NB4 (cell line): Measurements from ENCODE around the gene NOD1.
A peak's percentile ranks its signal among the peaks of the same experiment; 100 is the strongest.

Experiments used
- DNase-seq: peaks from one replicate; pipeline ENCODE4 v3.0.0; 2010; ENCODE audit warnings: low read depth
- H3K4me3 ChIP-seq: one replicate; pipeline ENCODE4 v1.5.1; 2011; ENCODE audit warnings: mild to moderate bottlenecking, low read depth, low read length, moderate library complexity
- MYC ChIP-seq: IDR thresholded peaks from 2 replicates; pipeline ENCODE4 v1.6.1; 2011; ENCODE audit warnings: low read depth, low read length
- POLR2A ChIP-seq: IDR thresholded peaks from 2 replicates; pipeline ENCODE4 v1.6.1; 2011; ENCODE audit warnings: mild to moderate bottlenecking; ENCODE audit not compliant: insufficient read length; ENCODE audit errors: extremely low read depth
- TF ChIP-seq, protein P1 (sequence below): IDR thresholded peaks from 2 replicates; pipeline ENCODE4 v1.6.1; 2011; ENCODE audit warnings: low read depth, low read length
- TF ChIP-seq, protein P2 (sequence below): IDR thresholded peaks from one replicate; pipeline ENCODE4 v1.5.1; 2012; ENCODE audit warnings: low read depth, low read length

The NOD1 gene

DNA sequence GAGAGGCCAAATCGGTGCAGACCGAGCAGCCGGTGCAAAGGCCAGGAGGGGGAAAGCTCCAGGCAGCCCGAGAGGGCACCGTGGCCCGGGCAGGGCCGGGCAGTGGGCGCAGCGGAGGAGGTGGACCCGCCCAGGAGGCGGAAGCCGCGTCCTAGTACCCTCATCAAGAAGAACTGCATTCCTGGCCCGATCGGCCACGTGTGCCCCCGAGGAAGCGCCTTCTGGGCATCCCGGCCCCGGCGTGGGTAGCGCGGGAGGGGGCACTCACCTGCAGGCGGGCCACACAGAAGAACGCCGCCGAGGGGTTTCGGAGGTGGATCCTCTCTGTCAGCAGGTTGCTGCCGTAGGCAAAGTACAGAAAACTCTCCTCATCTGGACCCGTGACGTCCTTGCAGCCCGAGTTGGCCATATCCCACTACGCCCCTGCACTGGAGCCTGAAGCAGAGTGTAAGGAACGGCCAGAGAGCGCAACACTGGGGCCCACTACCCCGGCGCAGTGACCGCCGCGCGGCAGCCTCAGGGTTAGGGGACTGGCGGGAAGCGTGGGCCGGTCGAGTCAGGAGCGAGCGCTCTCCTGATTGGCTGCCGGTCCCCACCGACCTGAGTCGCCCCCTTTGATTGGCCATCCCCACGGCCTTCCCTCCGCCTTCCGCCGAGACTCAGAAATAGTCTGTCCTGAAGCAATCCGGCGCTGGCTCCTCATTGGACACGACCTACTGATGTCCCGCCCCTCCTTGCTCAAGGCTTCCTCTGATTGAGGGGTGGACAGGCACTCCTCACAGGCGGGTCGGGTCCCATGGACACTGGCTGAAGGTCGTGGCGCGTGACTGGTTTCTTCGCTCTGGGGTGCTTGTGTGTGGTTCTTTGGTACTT is 26.0 kb upstream of the NOD1 start, which contains the start of gene GGCT:
GGCT (minus strand) TSS at position 529 of the 873 bp plus-strand sequence; CDS start at position 409, 120 bp downstream.
- peak; percentile 100 for DNase-seq
- TF ChIP-seq, protein P1, sequence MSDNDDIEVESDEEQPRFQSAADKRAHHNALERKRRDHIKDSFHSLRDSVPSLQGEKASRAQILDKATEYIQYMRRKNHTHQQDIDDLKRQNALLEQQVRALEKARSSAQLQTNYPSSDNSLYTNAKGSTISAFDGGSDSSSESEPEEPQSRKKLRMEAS: peak; percentile 85
- TF ChIP-seq MYC (peak; percentile 80), POLR2A (peak; percentile 97)
- TF ChIP-seq, protein P2, sequence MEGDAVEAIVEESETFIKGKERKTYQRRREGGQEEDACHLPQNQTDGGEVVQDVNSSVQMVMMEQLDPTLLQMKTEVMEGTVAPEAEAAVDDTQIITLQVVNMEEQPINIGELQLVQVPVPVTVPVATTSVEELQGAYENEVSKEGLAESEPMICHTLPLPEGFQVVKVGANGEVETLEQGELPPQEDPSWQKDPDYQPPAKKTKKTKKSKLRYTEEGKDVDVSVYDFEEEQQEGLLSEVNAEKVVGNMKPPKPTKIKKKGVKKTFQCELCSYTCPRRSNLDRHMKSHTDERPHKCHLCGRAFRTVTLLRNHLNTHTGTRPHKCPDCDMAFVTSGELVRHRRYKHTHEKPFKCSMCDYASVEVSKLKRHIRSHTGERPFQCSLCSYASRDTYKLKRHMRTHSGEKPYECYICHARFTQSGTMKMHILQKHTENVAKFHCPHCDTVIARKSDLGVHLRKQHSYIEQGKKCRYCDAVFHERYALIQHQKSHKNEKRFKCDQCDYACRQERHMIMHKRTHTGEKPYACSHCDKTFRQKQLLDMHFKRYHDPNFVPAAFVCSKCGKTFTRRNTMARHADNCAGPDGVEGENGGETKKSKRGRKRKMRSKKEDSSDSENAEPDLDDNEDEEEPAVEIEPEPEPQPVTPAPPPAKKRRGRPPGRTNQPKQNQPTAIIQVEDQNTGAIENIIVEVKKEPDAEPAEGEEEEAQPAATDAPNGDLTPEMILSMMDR: no peak
- H3K4me3 ChIP-seq: peak within 1 kb of the TSS; percentile 90

DNA sequence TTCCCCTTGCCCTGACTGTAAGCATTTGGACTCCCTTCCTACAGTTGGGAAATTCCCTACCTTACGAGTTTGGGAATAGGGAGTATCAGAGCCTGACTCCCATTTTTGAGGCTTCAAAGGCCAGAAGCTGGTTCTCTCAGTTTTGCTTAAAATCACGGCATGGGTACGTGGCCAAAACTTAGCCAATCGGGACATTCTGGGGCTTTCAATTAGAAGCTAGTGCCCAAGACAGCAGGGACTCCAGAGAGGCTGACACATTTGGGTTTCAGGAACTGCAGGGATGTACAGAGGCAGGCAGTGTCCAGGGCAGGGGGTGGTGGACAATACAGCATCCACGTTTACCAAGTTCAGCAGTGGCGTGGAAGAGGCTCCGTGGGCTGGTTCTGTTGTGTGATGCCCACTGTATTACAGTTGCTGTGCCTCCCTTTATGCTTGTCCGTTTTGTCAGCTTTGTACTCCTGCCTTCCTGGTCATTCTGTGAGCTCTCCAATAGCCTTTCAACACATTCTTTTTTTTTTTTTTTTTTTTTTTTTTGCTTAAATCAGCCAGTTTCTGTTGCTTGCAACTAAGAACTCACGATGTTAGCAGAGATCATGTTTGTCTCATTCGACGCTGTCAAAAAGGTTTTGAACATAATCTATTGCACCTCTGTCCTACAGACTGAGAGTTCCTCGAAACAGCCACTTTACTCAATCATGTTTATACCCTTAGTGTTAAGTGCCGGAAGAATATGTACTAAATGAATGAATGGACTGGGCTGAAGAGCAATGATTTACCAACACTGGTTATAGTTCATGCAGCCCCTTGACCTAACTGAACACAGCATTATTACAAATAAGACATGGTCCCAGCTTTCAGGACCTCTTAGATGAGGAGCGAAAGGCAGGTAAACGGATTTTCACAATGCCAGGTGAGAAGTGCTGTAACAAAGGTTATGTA is 25.0 kb upstream of the NOD1 start:
- TF ChIP-seq MYC: no peak
- TF ChIP-seq POLR2A: no peak
- TF ChIP-seq, protein P2: no peak
- TF ChIP-seq, protein P1: no peak
- peak; percentile 47 for DNase-seq
- peak overlapping the region; percentile 90 for H3K4me3 ChIP-seq

DNA sequence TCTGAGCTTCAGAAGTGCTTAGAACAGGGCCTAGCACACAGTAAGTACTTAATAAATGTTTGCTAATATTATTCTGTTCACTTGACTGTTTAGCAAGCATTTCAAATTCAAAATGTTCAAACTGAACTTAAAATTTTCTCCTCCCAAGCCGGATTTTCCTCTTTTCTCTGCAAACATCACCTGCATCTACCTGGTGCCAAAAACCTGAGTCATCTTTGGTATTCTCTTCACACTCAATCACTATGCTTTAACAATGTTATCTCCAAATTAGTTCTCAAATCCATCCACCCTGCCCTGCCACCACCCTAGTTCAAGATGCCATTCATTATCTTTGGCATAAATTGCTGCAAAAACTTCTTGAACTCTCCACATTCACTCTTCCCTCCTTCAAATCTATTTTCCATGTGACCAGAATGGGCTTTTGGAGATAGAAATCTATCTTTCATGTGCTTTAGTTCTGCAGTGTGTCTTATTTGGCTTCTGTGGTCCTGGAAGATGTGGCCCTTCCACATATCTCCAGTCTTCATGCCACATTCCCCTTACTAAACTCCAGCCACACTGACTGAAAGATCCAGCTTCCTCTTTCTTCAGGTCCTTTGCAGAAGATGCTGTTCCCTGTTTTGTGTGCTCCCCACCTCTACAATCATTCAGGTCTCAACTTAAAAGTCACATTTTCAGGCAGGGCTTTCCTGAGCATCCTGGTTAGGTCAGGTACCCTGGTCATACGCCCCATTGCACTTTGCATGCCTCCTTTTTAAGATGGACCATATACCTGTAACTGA is 24.1 kb upstream of the NOD1 start:
- peak overlapping the region; percentile 90 for H3K4me3 ChIP-seq

DNA sequence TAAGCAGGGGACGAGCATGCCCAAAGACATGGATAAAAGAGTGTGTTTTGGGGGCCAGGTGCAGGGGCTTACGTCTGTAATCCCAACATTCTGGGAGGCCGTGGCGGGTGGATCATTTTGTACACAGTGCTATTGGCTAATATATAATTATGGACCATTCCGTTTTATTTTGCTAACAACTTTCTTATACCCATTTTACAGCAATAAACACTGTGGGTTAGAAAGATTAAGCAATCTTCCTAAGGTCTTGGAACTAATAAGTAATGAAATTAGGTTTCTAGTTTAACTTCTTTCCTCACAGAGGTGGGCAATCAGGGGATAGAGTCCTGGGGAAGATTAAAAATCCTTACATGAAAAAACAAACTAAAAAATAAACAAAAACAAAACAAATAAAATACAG is 22.7 kb upstream of the NOD1 start:
- TF ChIP-seq, protein P2: no peak
- TF ChIP-seq, protein P1: no peak
- TF ChIP-seq POLR2A (no peak), MYC (no peak)

More for the DNA sequence above, 24.1 kb upstream of the NOD1 start:
- peak; percentile 70 for DNase-seq
- TF ChIP-seq MYC (no peak), POLR2A (no peak)
- TF ChIP-seq, protein P1: no peak
- TF ChIP-seq, protein P2: no peak

DNA sequence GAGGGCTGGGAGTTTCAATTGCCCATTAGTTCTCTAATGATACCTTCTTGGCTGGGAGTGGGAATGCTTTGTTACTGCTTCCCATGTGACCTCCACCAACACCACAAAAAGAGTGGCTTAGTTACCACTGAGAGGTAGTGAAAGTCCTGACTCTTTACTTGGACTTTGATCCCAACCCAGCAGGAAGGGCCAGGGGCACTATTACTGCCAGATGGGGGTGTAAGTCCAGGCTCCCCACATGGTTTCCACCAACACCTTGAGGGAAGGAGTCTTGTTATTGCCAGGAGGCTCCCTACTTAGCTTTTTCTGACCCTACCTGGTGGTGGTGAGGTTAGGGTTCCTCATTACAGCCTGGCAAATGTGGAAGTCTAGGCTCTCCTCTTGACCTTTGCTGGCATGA is 14.6 kb upstream of the NOD1 start:
- TF ChIP-seq, protein P1: no peak
- TF ChIP-seq POLR2A: no peak
- TF ChIP-seq MYC: no peak
- TF ChIP-seq, protein P2: no peak
- H3K4me3 ChIP-seq: no peak overlapping the region
- DNase-seq: no peak

More for the DNA sequence above, 22.7 kb upstream of the NOD1 start:
- H3K4me3 ChIP-seq: peak overlapping the region; percentile 35
- no peak for DNase-seq
